PC-3 (cell line): Measurements from ENCODE around the gene FAM120B.

Experiments
- EZH2phosphoT487 ChIP-seq: fragments of 300-600 bp; sonication (generic); IDR thresholded peaks from 2 replicates; pipeline ENCODE4 v1.6.1; 2018; ENCODE audit warnings: mild to moderate bottlenecking, antibody characterized with exemption, low read length, borderline replicate concordance
- TF ChIP-seq, protein P1 (sequence below): fragments of 300-600 bp; sonication (generic); conservative IDR thresholded peaks from 2 replicates; pipeline ENCODE4 v1.5.1; 2017; ENCODE audit warnings: antibody characterized with exemption, low read depth, mild to moderate bottlenecking, low read length

DNA sequence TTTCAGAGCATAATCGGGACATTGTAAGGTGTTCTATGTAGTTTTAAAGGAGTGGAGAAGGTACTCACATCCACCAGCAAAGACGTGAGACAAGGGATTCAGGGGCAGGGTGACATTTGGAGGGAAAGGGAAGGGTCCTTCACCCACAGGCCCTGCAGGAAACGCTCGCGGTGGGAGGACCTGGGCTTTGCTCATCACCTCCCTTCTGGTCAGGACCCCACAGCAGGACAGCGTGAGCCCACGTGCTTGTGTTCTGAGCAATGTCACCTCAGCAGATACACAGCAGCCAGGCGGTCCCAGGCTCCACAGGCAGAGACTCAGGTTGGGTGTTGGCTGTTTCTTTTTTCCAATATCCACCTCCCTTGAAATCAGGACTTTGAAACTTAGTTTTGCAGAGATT is 43.1 kb upstream of the FAM120B start:
- TF ChIP-seq, protein P1, sequence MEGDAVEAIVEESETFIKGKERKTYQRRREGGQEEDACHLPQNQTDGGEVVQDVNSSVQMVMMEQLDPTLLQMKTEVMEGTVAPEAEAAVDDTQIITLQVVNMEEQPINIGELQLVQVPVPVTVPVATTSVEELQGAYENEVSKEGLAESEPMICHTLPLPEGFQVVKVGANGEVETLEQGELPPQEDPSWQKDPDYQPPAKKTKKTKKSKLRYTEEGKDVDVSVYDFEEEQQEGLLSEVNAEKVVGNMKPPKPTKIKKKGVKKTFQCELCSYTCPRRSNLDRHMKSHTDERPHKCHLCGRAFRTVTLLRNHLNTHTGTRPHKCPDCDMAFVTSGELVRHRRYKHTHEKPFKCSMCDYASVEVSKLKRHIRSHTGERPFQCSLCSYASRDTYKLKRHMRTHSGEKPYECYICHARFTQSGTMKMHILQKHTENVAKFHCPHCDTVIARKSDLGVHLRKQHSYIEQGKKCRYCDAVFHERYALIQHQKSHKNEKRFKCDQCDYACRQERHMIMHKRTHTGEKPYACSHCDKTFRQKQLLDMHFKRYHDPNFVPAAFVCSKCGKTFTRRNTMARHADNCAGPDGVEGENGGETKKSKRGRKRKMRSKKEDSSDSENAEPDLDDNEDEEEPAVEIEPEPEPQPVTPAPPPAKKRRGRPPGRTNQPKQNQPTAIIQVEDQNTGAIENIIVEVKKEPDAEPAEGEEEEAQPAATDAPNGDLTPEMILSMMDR: no peak
- TF ChIP-seq EZH2phosphoT487: no peak
